H9 (cell line): ENCODE results near the gene TMEM114. TPM values are rescaled to one million over a fixed set of nuclear protein-coding genes. Genes with fewer than 3 reads are reported as not detected.

Source experiments
- DNase-seq: peaks from one replicate; pipeline ENCODE4 v3.0.0-alpha.2; 2017
- H2AFZ ChIP-seq: one replicate; pipeline ENCODE4 v1.6.1; 2013; ENCODE audit warnings: mild to moderate bottlenecking, low read length, control low read depth, moderate library complexity
- H2AK5ac ChIP-seq: 2 replicates; pipeline ENCODE4 v1.6.1; 2013; ENCODE audit warnings: low read length, control low read depth, mixed read lengths; ENCODE audit not compliant: insufficient read length
- H2BK120ac ChIP-seq: one replicate; pipeline ENCODE4 v1.6.1; 2013; ENCODE audit warnings: low read depth, mild to moderate bottlenecking, low read length, control low read depth, inconsistent platforms; ENCODE audit not compliant: poor library complexity, severe bottlenecking
- H2BK12ac ChIP-seq: 2 replicates; pipeline ENCODE4 v1.6.1; 2013; ENCODE audit warnings: low read length, control low read depth, mixed read lengths, low read depth; ENCODE audit not compliant: insufficient read length
- H2BK15ac ChIP-seq: 2 replicates; pipeline ENCODE4 v1.6.1; 2013; ENCODE audit warnings: low read depth, low read length, control low read depth
- H2BK20ac ChIP-seq: one replicate; pipeline ENCODE4 v1.6.1; 2013; ENCODE audit warnings: low read depth, mild to moderate bottlenecking, low read length, control low read depth, inconsistent platforms; ENCODE audit not compliant: poor library complexity, severe bottlenecking
- H2BK5ac ChIP-seq: 2 replicates; pipeline ENCODE4 v1.6.1; 2013; ENCODE audit warnings: low read length, control low read depth, mixed read lengths; ENCODE audit not compliant: insufficient read length
- H3K14ac ChIP-seq: 2 replicates; pipeline ENCODE4 v1.6.1; 2013; ENCODE audit warnings: low read length, control low read depth; ENCODE audit not compliant: insufficient read depth
- H3K18ac ChIP-seq: 2 replicates; pipeline ENCODE4 v1.6.1; 2013; ENCODE audit warnings: low read depth, mild to moderate bottlenecking, mixed read lengths, low read length, control low read depth; ENCODE audit not compliant: insufficient read length
- H3K23ac ChIP-seq: 2 replicates; pipeline ENCODE4 v1.6.1; 2013; ENCODE audit warnings: low read length, control low read depth, mixed read lengths, low read depth; ENCODE audit not compliant: insufficient read length
- H3K23me2 ChIP-seq: 2 replicates; pipeline ENCODE4 v1.6.1; 2013; ENCODE audit warnings: low read depth, mild to moderate bottlenecking, mixed read lengths, low read length, control low read depth; ENCODE audit not compliant: insufficient read length, poor library complexity, severe bottlenecking
- H3K27ac ChIP-seq: 2 replicates; pipeline ENCODE4 v1.5.1; 2013; ENCODE audit warnings: low read length, control low read depth, mixed read lengths, low read depth; ENCODE audit not compliant: insufficient read length
- H3K27me3 ChIP-seq: 2 replicates; pipeline ENCODE4 v1.6.1; 2013; ENCODE audit warnings: low read length, control low read depth, inconsistent platforms; ENCODE audit not compliant: insufficient read depth
- H3K4ac ChIP-seq: 2 replicates; pipeline ENCODE4 v1.6.1; 2013; ENCODE audit warnings: low read depth, mild to moderate bottlenecking, control low read depth, inconsistent platforms, low read length, moderate library complexity
- H3K4me1 ChIP-seq: 2 replicates; pipeline ENCODE4 v1.6.1; 2013; ENCODE audit warnings: low read length, control low read depth, inconsistent platforms; ENCODE audit not compliant: insufficient read depth
- H3K4me2 ChIP-seq: 2 replicates; pipeline ENCODE4 v1.6.1; 2013; ENCODE audit warnings: low read length, control low read depth, mixed read lengths; ENCODE audit not compliant: insufficient read length, insufficient read depth
- H3K56ac ChIP-seq: 2 replicates; pipeline ENCODE4 v1.6.1; 2013; ENCODE audit warnings: low read depth, mild to moderate bottlenecking, mixed read lengths, low read length, control low read depth; ENCODE audit not compliant: insufficient read length
- H3K79me1 ChIP-seq: 2 replicates; pipeline ENCODE4 v1.6.1; 2013; ENCODE audit warnings: low read depth, mild to moderate bottlenecking, moderate library complexity, low read length, control low read depth, inconsistent platforms; ENCODE audit not compliant: insufficient read depth, poor library complexity, severe bottlenecking
- H3K79me2 ChIP-seq: 2 replicates; pipeline ENCODE4 v1.6.1; 2013; ENCODE audit warnings: low read length, control low read depth, inconsistent platforms; ENCODE audit not compliant: insufficient read depth
- H3K9ac ChIP-seq: 2 replicates; pipeline ENCODE4 v1.6.1; 2013; ENCODE audit warnings: low read length, control low read depth, mixed read lengths; ENCODE audit not compliant: insufficient read length; ENCODE audit errors: extremely low read depth
- H3K9me3 ChIP-seq: one replicate; pipeline ENCODE4 v1.6.1; 2013; ENCODE audit warnings: low read depth, low read length, inconsistent platforms; ENCODE audit not compliant: control insufficient read depth
- H3T11ph ChIP-seq: one replicate; pipeline ENCODE4 v1.6.1; 2013; ENCODE audit warnings: mild to moderate bottlenecking, low read length, control low read depth, inconsistent platforms
- H4K20me1 ChIP-seq: one replicate; pipeline ENCODE4 v1.6.1; 2013; ENCODE audit not compliant: control insufficient read depth, insufficient read length, insufficient read depth
- H4K5ac ChIP-seq: 2 replicates; pipeline ENCODE4 v1.6.1; 2013; ENCODE audit warnings: low read depth, mild to moderate bottlenecking, mixed read lengths, low read length, control low read depth; ENCODE audit not compliant: insufficient read length
- H4K8ac ChIP-seq: replicated peaks from 2 replicates; pipeline ENCODE4 v1.6.1; 2013; ENCODE audit warnings: low read length, control low read depth, mixed read lengths, low read depth; ENCODE audit not compliant: insufficient read length
- H4K91ac ChIP-seq: 2 replicates; pipeline ENCODE4 v1.6.1; 2013; ENCODE audit warnings: low read depth, mild to moderate bottlenecking, moderate library complexity, mixed read lengths, low read length, control low read depth; ENCODE audit not compliant: insufficient read length
- H3K27ac Mint-ChIP-seq, 3 experiments: 2 replicates in 2 of 3; 3 replicates in 1 of 3; pipeline ENCODE4 v1.8.0; 2020 to 2021; ENCODE audit warnings: mixed read lengths in 3 of 3, mild to moderate bottlenecking in 1 of 3, moderate library complexity in 1 of 3
- H3K27me3 Mint-ChIP-seq: 2 replicates; pipeline ENCODE4 v1.8.0; 2021; ENCODE audit warnings: low read depth, mild to moderate bottlenecking, moderate library complexity, mixed read lengths
- H3K36me3 Mint-ChIP-seq, 3 experiments: 2 replicates in 2 of 3; 3 replicates in 1 of 3; pipeline ENCODE4 v1.8.0; 2020 to 2021; ENCODE audit warnings: low read depth in 3 of 3, mixed read lengths in 3 of 3; ENCODE audit not compliant: insufficient read depth in 1 of 3
- H3K4me1 Mint-ChIP-seq, 2 experiments: 2 replicates each; pipeline ENCODE4 v1.8.0; 2020; ENCODE audit warnings: mixed read lengths in 2 of 2
- H3K4me3 Mint-ChIP-seq, 2 experiments: 2 replicates in 1 of 2; 3 replicates in 1 of 2; pipeline ENCODE4 v1.8.0; 2020 to 2021; ENCODE audit warnings: mild to moderate bottlenecking in 2 of 2, mixed read lengths in 2 of 2, moderate library complexity in 1 of 2
- H3K9me3 Mint-ChIP-seq, 2 experiments: 2 replicates in 1 of 2; 3 replicates in 1 of 2; pipeline ENCODE4 v1.8.0; 2020; ENCODE audit warnings: mild to moderate bottlenecking in 2 of 2, mixed read lengths in 2 of 2, moderate library complexity in 1 of 2
- WGBS: extraction: QIAGEN DNeasy Blood & Tissue Kit; methylation state at CpG from one replicate; pipeline ENCODE4 v1.1.7; 2013; ENCODE audit warnings: missing lambda C conversion rate, low lambda C conversion rate, mixed read lengths; ENCODE audit not compliant: insufficient read length; ENCODE audit errors: extremely low coverage; 5-methylcytosine and 5-hydroxymethylcytosine counted together
- total RNA-seq: library from RNA; stranded (reverse); gene quantifications from 2 replicates; pipeline ENCODE4 v1.2.1, GENCODE V29; 2021
- TF ChIP-seq, protein P1 (sequence below): fragments of 200-600 bp; sonication (generic); conservative IDR thresholded peaks from 3 replicates; pipeline ENCODE4 v1.8.0; 2021; ENCODE audit warnings: antibody characterized with exemption, mild to moderate bottlenecking

The TMEM114 gene
- total RNA-seq, 1 experiment from 2014 or later: 0.33 TPM

DNA sequence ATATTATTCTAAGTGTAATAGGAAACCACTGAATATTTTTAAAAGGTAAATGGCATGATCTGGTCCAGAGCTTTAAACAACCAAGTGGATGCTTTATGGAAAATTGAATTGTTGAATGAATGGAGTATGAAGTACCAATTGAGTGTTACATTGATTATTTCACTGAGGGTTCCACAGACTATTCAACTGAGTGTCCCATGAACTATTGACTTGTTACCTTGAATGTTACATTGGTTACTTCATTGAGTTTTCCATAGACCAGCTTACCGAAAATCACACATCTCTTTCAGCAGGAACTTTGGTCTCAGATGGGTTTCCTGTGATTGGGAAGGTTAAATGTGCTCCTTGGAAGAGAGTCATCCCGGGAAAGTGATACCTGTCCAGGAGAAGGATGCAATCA, 56.8 kb downstream of the TMEM114 start:
- Histone ChIP-seq H3K9ac (no peak overlapping the region), H2BK5ac (no peak overlapping the region), H3K14ac (no peak overlapping the region), H3K27me3 (no peaks in the 10 kb centered on the region), H3T11ph (no peak overlapping the region), H3K9me3 (no peaks in the 10 kb centered on the region), H3K79me2 (no peaks in the 10 kb centered on the region), H3K56ac (no peak overlapping the region), H4K91ac (no peak overlapping the region), H3K79me1 (no peaks in the 10 kb centered on the region), H2BK15ac (no peak overlapping the region), H3K18ac (no peak overlapping the region), H3K23me2 (no peaks in the 10 kb centered on the region), H3K4me2 (no peak overlapping the region), H3K4me1 (no peaks in the 10 kb centered on the region), H2AK5ac (no peak overlapping the region), H3K4ac (no peak overlapping the region), H2BK20ac (no peak overlapping the region), H2BK12ac (no peak overlapping the region), H2BK120ac (no peak overlapping the region), H3K27ac (no peak overlapping the region), H4K5ac (no peak overlapping the region), H4K20me1 (no peaks in the 10 kb centered on the region), H4K8ac (no peak overlapping the region), H3K23ac (no peak overlapping the region), H2AFZ (no peak overlapping the region)
- Mint-ChIP-seq H3K4me3 (no peak overlapping the region), H3K27me3 (peaks cover 30% of the 10 kb centered on the region), H3K36me3 (no peaks in the 10 kb centered on the region), H3K27ac (no peak overlapping the region), H3K4me1 (peaks cover 5 to 12% of the 10 kb centered on the region in 2 experiments), H3K9me3 (no peaks in the 10 kb centered on the region)
- DNase-seq: no peak
- WGBS: no CpG with 5 or more reads among the region's 2 CpGs
- TF ChIP-seq, protein P1, sequence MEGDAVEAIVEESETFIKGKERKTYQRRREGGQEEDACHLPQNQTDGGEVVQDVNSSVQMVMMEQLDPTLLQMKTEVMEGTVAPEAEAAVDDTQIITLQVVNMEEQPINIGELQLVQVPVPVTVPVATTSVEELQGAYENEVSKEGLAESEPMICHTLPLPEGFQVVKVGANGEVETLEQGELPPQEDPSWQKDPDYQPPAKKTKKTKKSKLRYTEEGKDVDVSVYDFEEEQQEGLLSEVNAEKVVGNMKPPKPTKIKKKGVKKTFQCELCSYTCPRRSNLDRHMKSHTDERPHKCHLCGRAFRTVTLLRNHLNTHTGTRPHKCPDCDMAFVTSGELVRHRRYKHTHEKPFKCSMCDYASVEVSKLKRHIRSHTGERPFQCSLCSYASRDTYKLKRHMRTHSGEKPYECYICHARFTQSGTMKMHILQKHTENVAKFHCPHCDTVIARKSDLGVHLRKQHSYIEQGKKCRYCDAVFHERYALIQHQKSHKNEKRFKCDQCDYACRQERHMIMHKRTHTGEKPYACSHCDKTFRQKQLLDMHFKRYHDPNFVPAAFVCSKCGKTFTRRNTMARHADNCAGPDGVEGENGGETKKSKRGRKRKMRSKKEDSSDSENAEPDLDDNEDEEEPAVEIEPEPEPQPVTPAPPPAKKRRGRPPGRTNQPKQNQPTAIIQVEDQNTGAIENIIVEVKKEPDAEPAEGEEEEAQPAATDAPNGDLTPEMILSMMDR: no peak
